Measurements from ENCODE around the gene STAM.

STAM gene

GRCh38 chr10:17643755-17644484 lies at the start of gene STAM:
Gene STAM (plus strand): TSS chr10:17644151. CDS start chr10:17644340, 189 bp downstream.
- no peak for TF ChIP-seq CTCF (IDR thresholded peaks at IDR 0.05; ENCODE audit: low read depth, low read length, missing control alignments)
- in situ Hi-C loops (cut with HindIII; ENCODE audit: low sequenced_read_pairs): no loop called here
- DNase-seq (ENCODE audit: low read depth): peak; percentile 86
- peak within 1 kb of the TSS; percentile 89 for H3K4me3 ChIP-seq (ENCODE audit: low read depth, low read length)

DNA sequence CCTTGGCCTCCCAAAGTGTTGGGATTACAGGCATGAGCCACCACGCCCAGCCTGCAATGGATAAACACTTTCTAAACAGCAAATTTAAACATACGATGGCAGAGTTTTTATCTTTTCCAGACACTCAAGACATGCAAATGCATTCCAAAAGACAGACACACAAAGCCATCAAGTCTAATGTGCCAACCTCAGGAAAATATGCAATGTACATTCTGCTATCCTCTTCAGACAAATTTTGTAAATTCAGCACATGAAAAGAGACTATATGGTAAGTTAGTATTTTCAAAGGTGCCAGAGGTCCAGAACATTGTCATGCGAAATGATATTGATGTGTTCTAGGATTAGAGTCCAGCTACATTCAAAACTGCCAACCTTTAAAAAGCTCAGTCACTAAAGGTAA lies 46.6 kb upstream of the STAM start:
- no peak for TF ChIP-seq CTCF (IDR thresholded peaks at IDR 0.05; ENCODE audit: low read depth, low read length, missing control alignments)
- in situ Hi-C loops (cut with HindIII; ENCODE audit: low sequenced_read_pairs): loop anchor here (25.0 kb wide), 3 partner anchors 110 to 760 kb away; no protein-coding TSS in a partner anchor
- no peak for DNase-seq (ENCODE audit: low read depth)
- no peak overlapping the region for H3K4me3 ChIP-seq (ENCODE audit: low read depth, low read length)

- peak; percentile 39 for DNase-seq (ENCODE audit: low read depth)
Measured at GRCh38 chr10:17599089-17599488, 44.9 kb upstream of the STAM start.

DNA sequence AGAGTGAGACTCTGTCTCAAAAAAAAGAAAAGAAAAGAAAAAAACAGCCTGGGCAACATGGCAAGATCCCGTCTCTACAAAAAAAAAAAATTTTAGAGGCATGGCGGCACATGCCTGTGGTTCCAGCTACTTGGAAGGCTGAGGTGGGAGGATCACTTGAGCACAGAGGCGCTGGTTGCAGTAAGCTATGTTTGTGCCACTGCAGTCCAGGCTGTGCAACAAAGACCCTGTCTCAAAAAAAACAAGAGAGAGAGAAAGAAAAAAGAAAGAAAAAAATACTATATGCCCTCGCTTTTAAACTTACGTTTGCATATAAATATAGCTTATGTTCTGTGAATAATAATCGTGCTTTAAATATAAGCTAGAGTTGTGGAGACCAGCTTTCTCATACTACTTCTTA lies 38.0 kb upstream of the STAM start:
- no peak overlapping the region for H3K4me3 ChIP-seq (ENCODE audit: low read depth, low read length)
- no peak for DNase-seq (ENCODE audit: low read depth)
- TF ChIP-seq CTCF (IDR thresholded peaks at IDR 0.05; ENCODE audit: low read depth, low read length, missing control alignments): no peak
- in situ Hi-C loops (cut with HindIII; ENCODE audit: low sequenced_read_pairs): no loop called here

More at GRCh38 chr10:17599089-17599488, 44.9 kb upstream of the STAM start:
- TF ChIP-seq CTCF (IDR thresholded peaks at IDR 0.05; ENCODE audit: low read depth, low read length, missing control alignments): peak; percentile 62
- in situ Hi-C loops (cut with HindIII; ENCODE audit: low sequenced_read_pairs): loop anchor here (25.0 kb wide), 3 partner anchors 112 to 762 kb away; no protein-coding TSS in a partner anchor
- no peak overlapping the region for H3K4me3 ChIP-seq (ENCODE audit: low read depth, low read length)

GRCh38 chr10:17606547-17607040 lies 37.4 kb upstream of the STAM start:
- DNase-seq (ENCODE audit: low read depth): no peak
- no peak overlapping the region for H3K4me3 ChIP-seq (ENCODE audit: low read depth, low read length)
- in situ Hi-C loops (cut with HindIII; ENCODE audit: low sequenced_read_pairs): no loop called here
- TF ChIP-seq CTCF (IDR thresholded peaks at IDR 0.05; ENCODE audit: low read depth, low read length, missing control alignments): no peak

- in situ Hi-C loops (cut with HindIII; ENCODE audit: low sequenced_read_pairs): no loop called here
- no peak for DNase-seq (ENCODE audit: low read depth)
- no peak for TF ChIP-seq CTCF (IDR thresholded peaks at IDR 0.05; ENCODE audit: low read depth, low read length, missing control alignments)
- H3K4me3 ChIP-seq (ENCODE audit: low read depth, low read length): no peak overlapping the region
Measured at GRCh38 chr10:17607060-17607459, 36.9 kb upstream of the STAM start.
